H9 (cell line): ENCODE results near the gene CYP19A1. TPM values are rescaled to one million over a fixed set of nuclear protein-coding genes. Genes with fewer than 3 reads are reported as not detected.

ENCODE experiments used
- DNase-seq: peaks from one replicate; pipeline ENCODE4 v3.0.0-alpha.2; 2017
- H2AFZ ChIP-seq: one replicate; pipeline ENCODE4 v1.6.1; 2013; ENCODE audit warnings: mild to moderate bottlenecking, low read length, control low read depth, moderate library complexity
- H2AK5ac ChIP-seq: 2 replicates; pipeline ENCODE4 v1.6.1; 2013; ENCODE audit warnings: low read length, control low read depth, mixed read lengths; ENCODE audit not compliant: insufficient read length
- H2BK120ac ChIP-seq: one replicate; pipeline ENCODE4 v1.6.1; 2013; ENCODE audit warnings: low read depth, mild to moderate bottlenecking, low read length, control low read depth, inconsistent platforms; ENCODE audit not compliant: poor library complexity, severe bottlenecking
- H2BK12ac ChIP-seq: 2 replicates; pipeline ENCODE4 v1.6.1; 2013; ENCODE audit warnings: low read length, control low read depth, mixed read lengths, low read depth; ENCODE audit not compliant: insufficient read length
- H2BK15ac ChIP-seq: 2 replicates; pipeline ENCODE4 v1.6.1; 2013; ENCODE audit warnings: low read depth, low read length, control low read depth
- H2BK20ac ChIP-seq: one replicate; pipeline ENCODE4 v1.6.1; 2013; ENCODE audit warnings: low read depth, mild to moderate bottlenecking, low read length, control low read depth, inconsistent platforms; ENCODE audit not compliant: poor library complexity, severe bottlenecking
- H2BK5ac ChIP-seq: 2 replicates; pipeline ENCODE4 v1.6.1; 2013; ENCODE audit warnings: low read length, control low read depth, mixed read lengths; ENCODE audit not compliant: insufficient read length
- H3K14ac ChIP-seq: 2 replicates; pipeline ENCODE4 v1.6.1; 2013; ENCODE audit warnings: low read length, control low read depth; ENCODE audit not compliant: insufficient read depth
- H3K18ac ChIP-seq: 2 replicates; pipeline ENCODE4 v1.6.1; 2013; ENCODE audit warnings: low read depth, mild to moderate bottlenecking, mixed read lengths, low read length, control low read depth; ENCODE audit not compliant: insufficient read length
- H3K23ac ChIP-seq: 2 replicates; pipeline ENCODE4 v1.6.1; 2013; ENCODE audit warnings: low read length, control low read depth, mixed read lengths, low read depth; ENCODE audit not compliant: insufficient read length
- H3K23me2 ChIP-seq: 2 replicates; pipeline ENCODE4 v1.6.1; 2013; ENCODE audit warnings: low read depth, mild to moderate bottlenecking, mixed read lengths, low read length, control low read depth; ENCODE audit not compliant: insufficient read length, poor library complexity, severe bottlenecking
- H3K27ac ChIP-seq: 2 replicates; pipeline ENCODE4 v1.5.1; 2013; ENCODE audit warnings: low read length, control low read depth, mixed read lengths, low read depth; ENCODE audit not compliant: insufficient read length
- H3K27me3 ChIP-seq: 2 replicates; pipeline ENCODE4 v1.6.1; 2013; ENCODE audit warnings: low read length, control low read depth, inconsistent platforms; ENCODE audit not compliant: insufficient read depth
- H3K4ac ChIP-seq: 2 replicates; pipeline ENCODE4 v1.6.1; 2013; ENCODE audit warnings: low read depth, mild to moderate bottlenecking, control low read depth, inconsistent platforms, low read length, moderate library complexity
- H3K4me1 ChIP-seq: 2 replicates; pipeline ENCODE4 v1.6.1; 2013; ENCODE audit warnings: low read length, control low read depth, inconsistent platforms; ENCODE audit not compliant: insufficient read depth
- H3K4me2 ChIP-seq: 2 replicates; pipeline ENCODE4 v1.6.1; 2013; ENCODE audit warnings: low read length, control low read depth, mixed read lengths; ENCODE audit not compliant: insufficient read length, insufficient read depth
- H3K56ac ChIP-seq: 2 replicates; pipeline ENCODE4 v1.6.1; 2013; ENCODE audit warnings: low read depth, mild to moderate bottlenecking, mixed read lengths, low read length, control low read depth; ENCODE audit not compliant: insufficient read length
- H3K79me1 ChIP-seq: 2 replicates; pipeline ENCODE4 v1.6.1; 2013; ENCODE audit warnings: low read depth, mild to moderate bottlenecking, moderate library complexity, low read length, control low read depth, inconsistent platforms; ENCODE audit not compliant: insufficient read depth, poor library complexity, severe bottlenecking
- H3K79me2 ChIP-seq: 2 replicates; pipeline ENCODE4 v1.6.1; 2013; ENCODE audit warnings: low read length, control low read depth, inconsistent platforms; ENCODE audit not compliant: insufficient read depth
- H3K9ac ChIP-seq: 2 replicates; pipeline ENCODE4 v1.6.1; 2013; ENCODE audit warnings: low read length, control low read depth, mixed read lengths; ENCODE audit not compliant: insufficient read length; ENCODE audit errors: extremely low read depth
- H3K9me3 ChIP-seq: one replicate; pipeline ENCODE4 v1.6.1; 2013; ENCODE audit warnings: low read depth, low read length, inconsistent platforms; ENCODE audit not compliant: control insufficient read depth
- H3T11ph ChIP-seq: one replicate; pipeline ENCODE4 v1.6.1; 2013; ENCODE audit warnings: mild to moderate bottlenecking, low read length, control low read depth, inconsistent platforms
- H4K20me1 ChIP-seq: one replicate; pipeline ENCODE4 v1.6.1; 2013; ENCODE audit not compliant: control insufficient read depth, insufficient read length, insufficient read depth
- H4K5ac ChIP-seq: 2 replicates; pipeline ENCODE4 v1.6.1; 2013; ENCODE audit warnings: low read depth, mild to moderate bottlenecking, mixed read lengths, low read length, control low read depth; ENCODE audit not compliant: insufficient read length
- H4K8ac ChIP-seq: replicated peaks from 2 replicates; pipeline ENCODE4 v1.6.1; 2013; ENCODE audit warnings: low read length, control low read depth, mixed read lengths, low read depth; ENCODE audit not compliant: insufficient read length
- H4K91ac ChIP-seq: 2 replicates; pipeline ENCODE4 v1.6.1; 2013; ENCODE audit warnings: low read depth, mild to moderate bottlenecking, moderate library complexity, mixed read lengths, low read length, control low read depth; ENCODE audit not compliant: insufficient read length
- H3K27ac Mint-ChIP-seq, 3 experiments: 2 replicates in 2 of 3; 3 replicates in 1 of 3; pipeline ENCODE4 v1.8.0; 2020 to 2021; ENCODE audit warnings: mixed read lengths in 3 of 3, mild to moderate bottlenecking in 1 of 3, moderate library complexity in 1 of 3
- H3K27me3 Mint-ChIP-seq: 2 replicates; pipeline ENCODE4 v1.8.0; 2021; ENCODE audit warnings: low read depth, mild to moderate bottlenecking, moderate library complexity, mixed read lengths
- H3K36me3 Mint-ChIP-seq, 3 experiments: 2 replicates in 2 of 3; 3 replicates in 1 of 3; pipeline ENCODE4 v1.8.0; 2020 to 2021; ENCODE audit warnings: low read depth in 3 of 3, mixed read lengths in 3 of 3; ENCODE audit not compliant: insufficient read depth in 1 of 3
- H3K4me1 Mint-ChIP-seq, 2 experiments: 2 replicates each; pipeline ENCODE4 v1.8.0; 2020; ENCODE audit warnings: mixed read lengths in 2 of 2
- H3K4me3 Mint-ChIP-seq, 2 experiments: 2 replicates in 1 of 2; 3 replicates in 1 of 2; pipeline ENCODE4 v1.8.0; 2020 to 2021; ENCODE audit warnings: mild to moderate bottlenecking in 2 of 2, mixed read lengths in 2 of 2, moderate library complexity in 1 of 2
- H3K9me3 Mint-ChIP-seq, 2 experiments: 2 replicates in 1 of 2; 3 replicates in 1 of 2; pipeline ENCODE4 v1.8.0; 2020; ENCODE audit warnings: mild to moderate bottlenecking in 2 of 2, mixed read lengths in 2 of 2, moderate library complexity in 1 of 2
- WGBS: extraction: QIAGEN DNeasy Blood & Tissue Kit; methylation state at CpG from one replicate; pipeline ENCODE4 v1.1.7; 2013; ENCODE audit warnings: missing lambda C conversion rate, low lambda C conversion rate, mixed read lengths; ENCODE audit not compliant: insufficient read length; ENCODE audit errors: extremely low coverage; 5-methylcytosine and 5-hydroxymethylcytosine counted together
- total RNA-seq: library from RNA; stranded (reverse); gene quantifications from 2 replicates; pipeline ENCODE4 v1.2.1, GENCODE V29; 2021
- TF ChIP-seq, protein P1 (sequence below): fragments of 200-600 bp; sonication (generic); conservative IDR thresholded peaks from 3 replicates; pipeline ENCODE4 v1.8.0; 2021; ENCODE audit warnings: antibody characterized with exemption, mild to moderate bottlenecking

CYP19A1 gene
- total RNA-seq, 1 experiment from 2014 or later = not detected

DNA sequence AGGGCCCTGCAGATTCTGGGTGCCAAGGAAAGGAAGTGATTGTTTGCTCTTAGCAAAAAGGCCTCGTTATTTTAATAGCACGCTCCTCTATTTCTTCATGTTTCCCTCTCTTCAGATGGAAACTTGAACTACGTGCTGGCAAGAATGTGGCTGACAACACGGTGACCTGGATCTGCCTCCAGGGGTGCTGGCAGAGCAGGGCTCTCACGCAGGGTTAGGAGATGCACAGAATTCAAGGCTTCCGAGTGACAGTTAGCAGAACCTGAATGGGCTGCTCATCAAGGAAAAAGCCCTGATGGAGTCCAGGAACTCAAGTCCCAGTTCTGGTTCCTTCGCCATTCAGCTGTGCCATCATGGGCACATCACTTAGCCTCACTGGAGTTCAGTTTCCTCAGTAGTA, 22.7 kb downstream of the CYP19A1 start:
- Histone ChIP-seq H4K20me1 (no peaks in the 10 kb centered on the region), H4K5ac (no peak overlapping the region), H4K91ac (no peak overlapping the region), H2AK5ac (no peak overlapping the region), H2AFZ (no peak overlapping the region), H2BK120ac (no peak overlapping the region), H3K27ac (no peak overlapping the region), H3K27me3 (no peaks in the 10 kb centered on the region), H3K56ac (no peak overlapping the region), H2BK15ac (no peak overlapping the region), H3K4me1 (no peaks in the 10 kb centered on the region), H3K23ac (no peak overlapping the region), H3K18ac (no peak overlapping the region), H4K8ac (no peak overlapping the region), H3K79me1 (no peaks in the 10 kb centered on the region), H3K23me2 (no peaks in the 10 kb centered on the region), H2BK5ac (no peak overlapping the region), H3K14ac (no peak overlapping the region), H3T11ph (no peak overlapping the region), H3K9ac (no peak overlapping the region), H3K79me2 (no peaks in the 10 kb centered on the region), H2BK12ac (no peak overlapping the region), H3K4me2 (no peak overlapping the region), H2BK20ac (no peak overlapping the region), H3K4ac (no peak overlapping the region), H3K9me3 (no peaks in the 10 kb centered on the region)
- TF ChIP-seq, protein P1, sequence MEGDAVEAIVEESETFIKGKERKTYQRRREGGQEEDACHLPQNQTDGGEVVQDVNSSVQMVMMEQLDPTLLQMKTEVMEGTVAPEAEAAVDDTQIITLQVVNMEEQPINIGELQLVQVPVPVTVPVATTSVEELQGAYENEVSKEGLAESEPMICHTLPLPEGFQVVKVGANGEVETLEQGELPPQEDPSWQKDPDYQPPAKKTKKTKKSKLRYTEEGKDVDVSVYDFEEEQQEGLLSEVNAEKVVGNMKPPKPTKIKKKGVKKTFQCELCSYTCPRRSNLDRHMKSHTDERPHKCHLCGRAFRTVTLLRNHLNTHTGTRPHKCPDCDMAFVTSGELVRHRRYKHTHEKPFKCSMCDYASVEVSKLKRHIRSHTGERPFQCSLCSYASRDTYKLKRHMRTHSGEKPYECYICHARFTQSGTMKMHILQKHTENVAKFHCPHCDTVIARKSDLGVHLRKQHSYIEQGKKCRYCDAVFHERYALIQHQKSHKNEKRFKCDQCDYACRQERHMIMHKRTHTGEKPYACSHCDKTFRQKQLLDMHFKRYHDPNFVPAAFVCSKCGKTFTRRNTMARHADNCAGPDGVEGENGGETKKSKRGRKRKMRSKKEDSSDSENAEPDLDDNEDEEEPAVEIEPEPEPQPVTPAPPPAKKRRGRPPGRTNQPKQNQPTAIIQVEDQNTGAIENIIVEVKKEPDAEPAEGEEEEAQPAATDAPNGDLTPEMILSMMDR = no peak
- no peak overlapping the region for H3K4me3 Mint-ChIP-seq
- peaks cover 1% of the 10 kb centered on the region; the same call in 1 of the 2 replicates for H3K27me3 Mint-ChIP-seq
- H3K9me3 Mint-ChIP-seq = no peaks in the 10 kb centered on the region; a peak in 1 of 5 replicates
- H3K36me3 Mint-ChIP-seq = no peaks in the 10 kb centered on the region
- no CpG with 5 or more reads among the region's 7 CpGs for WGBS
- no peak for DNase-seq
- H3K4me1 Mint-ChIP-seq = peaks cover 4 to 11% of the 10 kb centered on the region in 2 experiments; a peak in 3 of 4 replicates
- H3K27ac Mint-ChIP-seq = no peak overlapping the region
